GM12801 (cell line): ENCODE measurements around the gene TSPAN16.

Experiments used
- CTCF ChIP-seq: IDR thresholded peaks from one replicate; pipeline ENCODE4 v1.5.1; 2011; ENCODE audit warnings: control low read depth; ENCODE audit not compliant: insufficient read length; ENCODE audit errors: extremely low read depth

Gene TSPAN16

GRCh38 chr19:11296264-11296663 is 304 bp downstream of the TSPAN16 start:
- no peak for TF ChIP-seq CTCF

GRCh38 chr19:11299946-11300810 is 4.2 kb downstream of the TSPAN16 start:
- TF ChIP-seq CTCF: no peak

- TF ChIP-seq CTCF: no peak
These were observed 4.8 kb downstream of the TSPAN16 start for GRCh38 chr19:11300811-11301120.

GRCh38 chr19:11304936-11305335 is 9.0 kb downstream of the TSPAN16 start:
- TF ChIP-seq CTCF: no peak

- TF ChIP-seq CTCF: no peak
These were observed 10.4 kb downstream of the TSPAN16 start for GRCh38 chr19:11306337-11306736.

GRCh38 chr19:11321191-11322126 is 25.5 kb downstream of the TSPAN16 start:
- TF ChIP-seq CTCF: no peak

GRCh38 chr19:11322269-11323024 is 26.5 kb downstream of the TSPAN16 start:
- no peak for TF ChIP-seq CTCF
